H1 (cell line): ENCODE measurements around the gene ETS1.

ENCODE experiments used
- CHD1 ChIP-seq: IDR thresholded peaks from 2 replicates; pipeline ENCODE4 v1.6.1; 2012; ENCODE audit warnings: low read depth, low read length, improper control_type of control experiment
- EZH2 ChIP-seq: fragments of 200-600 bp; sonication (generic); IDR thresholded peaks from 2 replicates; pipeline ENCODE4 v1.7.1; 2012; ENCODE audit warnings: low read depth, mild to moderate bottlenecking, moderate library complexity, low read length, inconsistent platforms; ENCODE audit not compliant: severe bottlenecking
- RFX5 ChIP-seq: IDR thresholded peaks from 2 replicates; pipeline ENCODE4 v1.6.1; 2011; ENCODE audit warnings: low read depth, low read length, improper control_type of control experiment, borderline replicate concordance
- TF ChIP-seq, protein P1 (sequence below): IDR thresholded peaks from 2 replicates; pipeline ENCODE4 v1.6.1; 2012; ENCODE audit warnings: inconsistent platforms
- TF ChIP-seq, protein P2 (sequence below), 3 experiments: IDR thresholded peaks; 1 replicate in 2 of 3; 2 replicates in 1 of 3; pipeline versions ENCODE4 v1.5.1 to v1.6.1; 2011; ENCODE audit warnings: low read length in 3 of 3, mild to moderate bottlenecking in 3 of 3, inconsistent platforms in 2 of 3, low read depth in 1 of 3, moderate library complexity in 1 of 3; ENCODE audit not compliant: insufficient read depth in 1 of 3; ENCODE audit errors: control extremely low read depth in 1 of 3

DNA sequence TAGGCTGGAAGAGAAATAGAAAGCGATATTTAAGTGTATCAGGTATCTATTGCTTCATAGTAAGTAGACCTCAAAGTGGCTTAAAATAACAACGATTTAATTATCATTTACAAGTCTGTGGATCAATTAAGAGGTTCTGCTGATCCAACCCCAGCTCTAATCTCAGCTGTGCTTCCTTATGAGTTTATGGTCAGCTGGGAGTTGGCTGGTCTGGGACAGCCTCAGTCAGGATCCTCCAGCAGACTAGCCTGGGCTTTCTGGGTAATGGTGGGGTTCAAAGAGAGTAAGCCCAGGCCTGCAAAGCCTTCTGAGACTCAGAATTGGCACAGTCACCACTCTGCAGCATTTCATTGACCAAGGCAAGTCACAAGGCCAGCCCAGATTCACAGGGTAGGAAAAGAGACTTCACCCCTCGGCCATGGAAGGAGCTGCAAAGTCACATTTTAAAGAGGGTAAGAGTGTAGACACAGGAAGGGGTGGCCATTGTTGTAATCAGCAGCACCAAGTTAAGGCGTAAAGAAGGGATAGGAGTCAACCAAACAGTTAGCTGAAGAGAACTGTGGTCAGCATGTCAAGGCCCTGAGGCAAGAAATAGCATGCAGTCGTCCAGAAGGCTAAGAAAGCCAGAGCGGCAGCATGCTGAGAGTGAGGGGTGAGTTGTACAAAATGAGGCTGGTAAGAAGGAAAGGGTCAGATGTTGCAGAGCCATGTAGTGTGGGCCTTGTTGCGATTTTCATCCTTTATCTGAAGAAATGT lies 168.2 kb downstream of the ETS1 start:
- TF ChIP-seq EZH2 (no peak), RFX5 (no peak), CHD1 (no peak)
- TF ChIP-seq, protein P1, sequence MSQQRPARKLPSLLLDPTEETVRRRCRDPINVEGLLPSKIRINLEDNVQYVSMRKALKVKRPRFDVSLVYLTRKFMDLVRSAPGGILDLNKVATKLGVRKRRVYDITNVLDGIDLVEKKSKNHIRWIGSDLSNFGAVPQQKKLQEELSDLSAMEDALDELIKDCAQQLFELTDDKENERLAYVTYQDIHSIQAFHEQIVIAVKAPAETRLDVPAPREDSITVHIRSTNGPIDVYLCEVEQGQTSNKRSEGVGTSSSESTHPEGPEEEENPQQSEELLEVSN: no peak
- TF ChIP-seq, protein P2, sequence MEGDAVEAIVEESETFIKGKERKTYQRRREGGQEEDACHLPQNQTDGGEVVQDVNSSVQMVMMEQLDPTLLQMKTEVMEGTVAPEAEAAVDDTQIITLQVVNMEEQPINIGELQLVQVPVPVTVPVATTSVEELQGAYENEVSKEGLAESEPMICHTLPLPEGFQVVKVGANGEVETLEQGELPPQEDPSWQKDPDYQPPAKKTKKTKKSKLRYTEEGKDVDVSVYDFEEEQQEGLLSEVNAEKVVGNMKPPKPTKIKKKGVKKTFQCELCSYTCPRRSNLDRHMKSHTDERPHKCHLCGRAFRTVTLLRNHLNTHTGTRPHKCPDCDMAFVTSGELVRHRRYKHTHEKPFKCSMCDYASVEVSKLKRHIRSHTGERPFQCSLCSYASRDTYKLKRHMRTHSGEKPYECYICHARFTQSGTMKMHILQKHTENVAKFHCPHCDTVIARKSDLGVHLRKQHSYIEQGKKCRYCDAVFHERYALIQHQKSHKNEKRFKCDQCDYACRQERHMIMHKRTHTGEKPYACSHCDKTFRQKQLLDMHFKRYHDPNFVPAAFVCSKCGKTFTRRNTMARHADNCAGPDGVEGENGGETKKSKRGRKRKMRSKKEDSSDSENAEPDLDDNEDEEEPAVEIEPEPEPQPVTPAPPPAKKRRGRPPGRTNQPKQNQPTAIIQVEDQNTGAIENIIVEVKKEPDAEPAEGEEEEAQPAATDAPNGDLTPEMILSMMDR (IDR thresholded peaks at IDR 0.05; ENCODE audit: control extremely low read depth in 1 of 3, insufficient read depth in 1 of 3, low read depth in 1 of 3, low read length in 3 of 3): no peak
